ENCODE data around the gene PKN3.

Gene PKN3

GRCh38 chr9:128742401-128742800, 40.1 kb downstream of the PKN3 start:
- no peak for DNase-seq (ENCODE audit: low read depth in 3 of 3)

- DNase-seq (ENCODE audit: low read depth in 3 of 3), result no peak
Measured at GRCh38 chr9:128743421-128743820, 41.1 kb downstream of the PKN3 start.

- DNase-seq (ENCODE audit: low read depth in 3 of 3), result no peak
Measured at GRCh38 chr9:128747241-128747640, 44.9 kb downstream of the PKN3 start.

GRCh38 chr9:128750926-128751595, 48.8 kb downstream of the PKN3 start:
- DNase-seq (ENCODE audit: low read depth in 3 of 3), result no peak

GRCh38 chr9:128753627-128754026, 51.3 kb downstream of the PKN3 start:
- DNase-seq (ENCODE audit: low read depth in 3 of 3), result no peak

- DNase-seq (ENCODE audit: low read depth in 3 of 3), result no peak
Measured at GRCh38 chr9:128757602-128758001, 55.3 kb downstream of the PKN3 start.

GRCh38 chr9:128762671-128763449, 60.6 kb downstream of the PKN3 start:
- no peak for DNase-seq (ENCODE audit: low read depth in 3 of 3)

- DNase-seq (ENCODE audit: low read depth in 3 of 3), result no peak
Measured at GRCh38 chr9:128764361-128764760, 62.1 kb downstream of the PKN3 start.

- DNase-seq (ENCODE audit: low read depth in 3 of 3), result no peak
Measured at GRCh38 chr9:128765499-128765898, 63.2 kb downstream of the PKN3 start.

- no peak for DNase-seq (ENCODE audit: low read depth in 3 of 3)
Measured at GRCh38 chr9:128768606-128769005, 66.3 kb downstream of the PKN3 start.

Measured in stimulated activated CD4-positive, alpha-beta T cell treated with anti-CD3 and anti-CD28 coated beads, TNF-alpha, amount 100 ng/mL, for 48 hours (primary cell).